Fibroblast of lung (primary cell): ENCODE results near the gene MYRIP. TPM values are rescaled to one million over a fixed set of nuclear protein-coding genes. Genes with fewer than 3 reads are reported as not detected.

ENCODE experiments used
- DNase-seq, 2 donors: peaks; one replicate each; pipeline versions ENCODE4 v3.0.0 to v3.0.0-alpha.2; 2010; ENCODE audit warnings: low read depth in 2 of 2
- H2AFZ ChIP-seq: 2 replicates; pipeline ENCODE4 v1.5.1; 2012; ENCODE audit warnings: low read length, control low read depth, inconsistent platforms
- H3K27ac ChIP-seq: 2 replicates; pipeline ENCODE4 v1.5.1; 2011; ENCODE audit warnings: low read length, control low read depth; ENCODE audit not compliant: insufficient read depth
- H3K27me3 ChIP-seq: 2 replicates; pipeline ENCODE4 v1.5.1; 2011; ENCODE audit warnings: mild to moderate bottlenecking, low read length; ENCODE audit not compliant: control insufficient read depth, insufficient read depth
- H3K36me3 ChIP-seq: 2 replicates; pipeline ENCODE4 v1.5.1; 2011; ENCODE audit warnings: low read length; ENCODE audit not compliant: control insufficient read depth, insufficient read depth
- H3K4me1 ChIP-seq: 2 replicates; pipeline ENCODE4 v1.5.1; 2011; ENCODE audit warnings: low read length; ENCODE audit not compliant: control insufficient read depth, insufficient read depth; ENCODE audit errors: extremely low read depth
- H3K4me2 ChIP-seq: 2 replicates; pipeline ENCODE4 v1.5.1; 2011; ENCODE audit warnings: low read length, control low read depth; ENCODE audit not compliant: insufficient read depth; ENCODE audit errors: extremely low read depth
- H3K4me3 ChIP-seq, 4 experiments: fragments of 200-600 bp in 1 of 4; sonication (generic) in 1 of 4; replicated peaks in 1 of 4; 2 replicates each; pipeline ENCODE4 v1.5.1; 2011 to 2016; ENCODE audit warnings: low read length in 4 of 4, low read depth in 3 of 4, mild to moderate bottlenecking in 3 of 4, control low read depth in 2 of 4, inconsistent platforms in 1 of 4, mixed read lengths in 1 of 4; ENCODE audit not compliant: insufficient read depth in 1 of 4; ENCODE audit errors: control extremely low read depth in 1 of 4
- H3K79me2 ChIP-seq: 2 replicates; pipeline ENCODE4 v1.5.1; 2012; ENCODE audit warnings: mild to moderate bottlenecking, low read length, inconsistent platforms; ENCODE audit not compliant: control insufficient read depth, insufficient read depth
- H3K9ac ChIP-seq: 2 replicates; pipeline ENCODE4 v1.5.1; 2011; ENCODE audit warnings: mild to moderate bottlenecking, low read length, control low read depth; ENCODE audit not compliant: insufficient read depth
- H3K9me3 ChIP-seq: 2 replicates; pipeline ENCODE4 v1.5.1; 2012; ENCODE audit warnings: low read depth, low read length; ENCODE audit not compliant: control insufficient read depth, insufficient read depth
- H4K20me1 ChIP-seq: 2 replicates; pipeline ENCODE4 v1.5.1; 2011; ENCODE audit warnings: low read length; ENCODE audit not compliant: control insufficient read depth, insufficient read depth; ENCODE audit errors: extremely low read depth
- CTCF ChIP-seq, 2 donors: IDR thresholded peaks in 1 of 2; conservative IDR thresholded peaks in 1 of 2; 1 replicate in 1 of 2; 2 replicates in 1 of 2; pipeline ENCODE4 v1.5.1; 2011 to 2012; ENCODE audit warnings: low read length in 2 of 2, control low read depth in 1 of 2, inconsistent platforms in 1 of 2, low read depth in 1 of 2, mild to moderate bottlenecking in 1 of 2
- EZH2 ChIP-seq: IDR thresholded peaks from 2 replicates; pipeline ENCODE4 v1.5.1; 2012; ENCODE audit warnings: low read length, control low read depth, mild to moderate bottlenecking; ENCODE audit errors: missing control alignments
- polyA plus RNA-seq, 2 donors: library from polyadenylated mRNA; depleted of rRNA in 1 of 2; stranded (reverse) in 1 of 2; unstranded in 1 of 2; fragments of >200 nt; gene quantifications; 2 replicates each; pipeline ENCODE4 v1.2.1, GENCODE V29; 2011 to 2012; ENCODE audit warnings: missing spikeins in 1 of 2
- total RNA-seq: library from RNA; depleted of rRNA; stranded (reverse); fragments of >200 nt; gene quantifications from 2 replicates; pipeline ENCODE4 v1.2.1, GENCODE V29; 2014

The MYRIP gene
- total and polyA plus RNA-seq, 2 donors (not counting 1 experiment from before 2014, with no cell fraction given), result 0.02 TPM; not detected in 1

- Histone ChIP-seq H3K4me1 (no peaks in the 10 kb centered on the region), H3K27ac (no peak overlapping the region), H3K4me3 (no peak overlapping the region), H4K20me1 (no peaks in the 10 kb centered on the region), H3K36me3 (no peaks in the 10 kb centered on the region), H2AFZ (no peak overlapping the region), H3K27me3 (no peaks in the 10 kb centered on the region), H3K9ac (no peak overlapping the region), H3K79me2 (no peaks in the 10 kb centered on the region), H3K4me2 (no peak overlapping the region), H3K9me3 (no peaks in the 10 kb centered on the region)
- DNase-seq, result no peak
- TF ChIP-seq EZH2, result no peak
- no peak for TF ChIP-seq CTCF (conservative IDR thresholded peaks at IDR 0.05 in 1 of 2, IDR thresholded peaks at IDR 0.05 in 1 of 2; ENCODE audit: low read depth in 1 of 2, low read length in 2 of 2)
Measured at GRCh38 chr3:40200692-40201316, 391.4 kb downstream of the MYRIP start.

GRCh38 chr3:40201770-40202169 is 392.4 kb downstream of the MYRIP start:
- Histone ChIP-seq H3K79me2 (no peaks in the 10 kb centered on the region), H3K9ac (no peak overlapping the region), H3K36me3 (no peaks in the 10 kb centered on the region), H2AFZ (no peak overlapping the region), H3K4me1 (no peaks in the 10 kb centered on the region), H3K4me2 (no peak overlapping the region), H3K27me3 (no peaks in the 10 kb centered on the region), H3K27ac (no peak overlapping the region), H3K4me3 (no peak overlapping the region), H4K20me1 (no peaks in the 10 kb centered on the region), H3K9me3 (no peaks in the 10 kb centered on the region)
- TF ChIP-seq CTCF (conservative IDR thresholded peaks at IDR 0.05 in 1 of 2, IDR thresholded peaks at IDR 0.05 in 1 of 2; ENCODE audit: low read depth in 1 of 2, low read length in 2 of 2), result no peak
- TF ChIP-seq EZH2, result no peak
- DNase-seq, result no peak

GRCh38 chr3:40206522-40206921 is 397.1 kb downstream of the MYRIP start:
- Histone ChIP-seq H3K4me3 (no peak overlapping the region), H3K9ac (no peak overlapping the region), H3K27me3 (no peaks in the 10 kb centered on the region), H3K27ac (no peak overlapping the region), H4K20me1 (no peaks in the 10 kb centered on the region), H3K36me3 (no peaks in the 10 kb centered on the region), H3K9me3 (no peaks in the 10 kb centered on the region), H3K79me2 (no peaks in the 10 kb centered on the region), H3K4me2 (no peak overlapping the region), H2AFZ (no peak overlapping the region), H3K4me1 (no peaks in the 10 kb centered on the region)
- no peak for DNase-seq
- TF ChIP-seq EZH2 (no peak), CTCF (conservative IDR thresholded peaks at IDR 0.05 in 1 of 2, IDR thresholded peaks at IDR 0.05 in 1 of 2; ENCODE audit: low read depth in 1 of 2, low read length in 2 of 2) (no peak)
